HG03280 (cell line): ENCODE data around the gene CRKL.
"Not testable (repeated sequence)": the region's sequence is repeated elsewhere in the genome, so short reads cannot be mapped to it uniquely, and the experiment has no call there.

Experiments
- ATAC-seq: cut with Tn5 transposase; IDR thresholded peaks from one replicate; pipeline ENCODE4 v1.9.1; 2021; ENCODE audit warnings: mild to moderate bottlenecking, moderate library complexity; ENCODE audit not compliant: unreplicated experiment

Gene CRKL

GRCh38 chr22:20901093-20902033, 15.8 kb upstream of the CRKL start:
- not testable (repeated sequence) for ATAC-seq

GRCh38 chr22:20903093-20903492, 14.1 kb upstream of the CRKL start:
- ATAC-seq: no peak

- ATAC-seq: no peak
Measured at GRCh38 chr22:20904008-20904979, 12.9 kb upstream of the CRKL start.

GRCh38 chr22:20904980-20905355, 12.2 kb upstream of the CRKL start:
- ATAC-seq: no peak

- no peak for ATAC-seq
Measured at GRCh38 chr22:20905415-20906386, 11.5 kb upstream of the CRKL start.

DNA sequence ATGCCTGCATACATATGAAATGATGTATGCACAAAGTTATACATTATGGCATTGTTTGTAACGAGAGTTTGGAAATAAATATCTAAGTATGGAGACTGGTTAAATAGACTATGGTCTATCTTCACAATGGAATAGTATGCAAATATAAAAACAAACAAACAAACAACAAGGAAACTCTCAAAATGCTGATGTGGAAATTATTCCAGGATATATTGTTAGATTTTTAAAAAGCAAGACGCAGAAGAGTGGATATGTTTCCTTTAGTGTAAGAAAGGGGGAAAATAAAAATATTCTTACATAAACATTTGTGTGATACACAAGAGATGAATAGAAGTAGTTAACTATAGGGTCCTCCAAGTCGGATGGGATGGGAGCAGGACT, 10.8 kb upstream of the CRKL start:
- ATAC-seq: no peak

DNA sequence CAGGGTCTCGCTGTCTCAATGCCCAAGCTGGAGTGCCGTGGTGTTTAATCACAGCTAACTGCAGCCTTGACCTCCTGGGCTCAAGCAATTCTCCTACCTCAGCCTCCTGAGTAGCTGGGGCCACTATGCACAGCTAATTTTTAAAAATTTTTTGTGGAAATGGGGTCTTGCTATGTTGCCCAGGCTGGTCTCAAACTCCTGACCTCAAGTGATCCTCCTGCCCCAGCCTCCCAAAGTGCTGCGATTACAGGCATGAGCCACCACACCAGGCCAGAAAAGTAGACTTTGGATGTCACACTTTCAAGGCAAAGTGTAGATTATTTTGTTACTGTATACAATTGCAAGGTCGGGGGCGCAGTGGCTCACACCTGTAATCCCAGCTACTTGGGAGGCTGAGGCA, 8.5 kb upstream of the CRKL start:
- not testable (repeated sequence) for ATAC-seq

GRCh38 chr22:20909543-20910303, 7.5 kb upstream of the CRKL start:
- no peak for ATAC-seq

DNA sequence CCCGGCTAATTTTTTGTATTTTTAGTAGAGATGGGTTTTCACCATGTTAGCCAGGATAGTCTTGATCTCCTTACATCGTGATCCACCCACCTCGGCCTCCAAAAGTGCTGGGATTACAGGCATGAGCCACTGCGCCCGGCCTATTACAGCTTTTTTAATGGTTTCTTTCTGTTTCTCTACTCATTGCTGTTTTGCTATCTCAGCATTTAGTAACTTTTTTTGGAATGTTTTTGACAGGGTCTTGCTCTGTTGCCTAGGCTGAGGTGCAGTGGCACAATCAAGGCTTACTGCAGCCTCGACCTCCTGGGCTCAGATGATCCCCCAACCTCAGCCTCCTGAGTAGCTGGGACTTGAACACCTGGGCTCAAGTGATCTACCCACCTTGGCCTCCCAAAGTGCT, 4.7 kb upstream of the CRKL start:
- ATAC-seq: no peak

DNA sequence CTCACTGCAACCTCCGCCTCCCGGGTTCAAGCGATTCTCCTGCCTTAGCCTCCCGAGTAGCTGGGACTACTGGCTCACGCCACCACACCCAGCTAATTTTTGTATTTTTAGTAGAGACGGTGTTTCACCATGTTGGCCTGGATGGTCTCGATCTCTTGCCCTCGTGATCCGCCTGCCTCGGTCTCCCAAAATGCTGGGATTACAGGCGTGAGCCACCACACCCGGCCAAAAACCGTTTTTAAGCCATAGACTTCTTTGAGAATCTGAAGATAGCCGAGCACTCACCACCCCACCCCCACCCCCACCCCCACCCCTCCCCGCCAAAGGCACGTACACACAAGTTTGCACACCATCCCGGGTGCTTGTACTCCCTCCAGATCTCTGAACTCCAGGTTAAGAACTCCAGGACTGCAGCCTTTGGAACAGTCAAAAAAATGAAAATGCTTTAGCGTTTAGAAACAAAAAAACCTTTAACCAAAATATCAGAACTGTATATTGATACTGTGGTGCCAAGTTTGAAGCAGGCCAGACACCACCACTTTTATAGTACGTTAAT, 1.5 kb downstream of the CRKL start:
- ATAC-seq: no peak

DNA sequence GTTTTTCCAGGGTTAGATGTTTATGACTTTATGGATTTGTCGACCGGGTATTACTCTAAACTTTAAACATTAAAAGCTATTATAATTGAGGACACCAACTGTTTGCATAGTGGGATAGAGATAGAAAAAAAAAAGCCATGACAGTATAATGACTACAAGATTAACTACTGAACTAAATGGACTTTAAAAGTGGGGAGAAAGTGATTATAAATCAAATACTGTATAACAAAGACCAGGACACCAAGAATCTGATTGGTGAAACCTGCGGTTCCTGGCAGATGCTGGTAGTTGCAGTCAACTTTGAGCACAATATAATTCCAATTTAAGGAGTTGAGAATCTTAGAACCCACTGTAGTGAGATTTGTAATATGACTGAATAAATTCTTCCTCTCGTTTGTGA, 2.5 kb downstream of the CRKL start:
- no peak for ATAC-seq

DNA sequence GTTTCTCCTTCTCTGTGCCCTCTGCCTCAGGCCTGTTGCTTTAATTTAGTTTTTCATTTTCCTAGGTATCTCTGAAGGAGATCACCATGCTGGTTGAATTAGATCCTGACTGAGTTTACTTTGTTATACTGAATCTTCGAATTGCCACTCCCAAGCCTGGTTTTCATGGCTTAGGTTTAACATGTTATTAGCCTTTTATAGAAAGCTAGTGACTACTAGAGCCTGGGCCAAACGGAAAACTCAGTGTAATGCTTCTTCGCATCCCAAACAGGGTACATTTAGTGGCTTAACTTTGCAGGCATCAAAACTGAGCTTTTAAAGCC, 3.6 kb downstream of the CRKL start:
- ATAC-seq: no peak

- no peak for ATAC-seq
Measured at GRCh38 chr22:20922141-20922751, 5.0 kb downstream of the CRKL start.

- ATAC-seq: no peak
Measured at GRCh38 chr22:20926243-20926642, 9.0 kb downstream of the CRKL start.

DNA sequence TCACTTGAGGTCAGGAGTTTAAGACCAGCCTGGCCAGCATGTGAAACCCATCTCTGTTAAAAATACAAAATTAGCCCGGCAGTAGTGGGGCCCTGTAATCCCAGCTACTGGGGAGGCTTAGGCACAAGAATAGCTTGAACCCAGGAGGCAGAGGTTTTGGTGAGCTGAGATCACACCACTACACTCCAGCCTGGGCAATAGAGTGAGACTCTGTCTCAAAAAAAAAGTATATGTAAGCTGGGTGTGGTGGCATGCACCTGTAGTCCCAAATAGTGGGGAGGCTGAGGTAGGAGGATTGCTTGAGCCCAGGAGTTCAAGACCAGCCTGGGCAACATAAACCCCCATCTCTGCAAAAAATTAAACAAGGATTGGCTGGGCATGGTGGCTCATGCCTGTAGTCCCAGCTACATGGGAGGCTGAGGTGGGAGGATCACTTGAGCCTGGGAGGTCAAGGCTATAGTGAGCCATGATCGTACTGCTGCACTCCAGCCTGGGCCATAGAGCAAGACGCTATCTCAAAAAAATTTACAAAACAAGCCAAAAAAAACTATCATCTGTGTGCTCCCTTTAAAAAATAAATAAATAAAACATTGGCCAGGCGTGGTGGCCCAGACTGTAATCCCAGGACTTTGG, 10.8 kb downstream of the CRKL start:
- no peak for ATAC-seq

DNA sequence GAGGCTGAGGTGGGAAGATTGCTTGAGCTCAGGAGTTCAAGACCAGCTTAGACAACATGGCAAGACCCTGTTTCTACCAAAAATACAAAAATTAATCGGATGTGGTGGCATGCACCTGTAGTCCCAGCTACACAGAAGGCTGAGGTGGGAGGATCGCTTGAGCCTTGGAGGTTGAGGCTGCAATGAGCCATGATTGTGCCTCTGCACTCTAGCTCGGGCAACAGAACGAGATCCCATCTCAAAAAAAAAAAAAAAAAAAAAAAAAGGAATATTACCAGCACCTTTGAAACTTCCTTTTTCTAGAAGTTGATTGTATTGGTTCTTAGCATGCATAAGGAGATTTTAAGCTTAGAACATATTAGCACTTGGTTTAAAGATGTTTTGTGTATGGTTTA, 11.4 kb downstream of the CRKL start:
- ATAC-seq: no peak

DNA sequence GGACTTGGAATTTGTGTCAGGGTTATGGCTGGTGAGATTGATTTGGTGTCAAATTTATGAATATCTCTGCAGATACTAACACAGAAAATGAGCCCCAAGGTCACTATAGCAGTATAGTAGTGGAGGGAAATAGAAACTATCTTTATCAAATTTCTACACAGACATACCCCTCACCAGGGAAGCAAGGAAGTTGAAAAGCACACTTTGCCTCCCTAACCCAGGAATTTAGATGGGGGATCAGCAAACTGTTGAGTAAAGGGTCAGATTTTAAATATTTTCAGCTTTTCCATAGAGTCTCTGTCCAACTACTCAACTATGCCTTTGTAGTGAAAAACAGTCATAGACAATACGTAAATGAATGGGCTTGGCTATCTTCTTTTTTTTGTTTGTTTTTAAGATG, 12.8 kb downstream of the CRKL start:
- no peak for ATAC-seq

DNA sequence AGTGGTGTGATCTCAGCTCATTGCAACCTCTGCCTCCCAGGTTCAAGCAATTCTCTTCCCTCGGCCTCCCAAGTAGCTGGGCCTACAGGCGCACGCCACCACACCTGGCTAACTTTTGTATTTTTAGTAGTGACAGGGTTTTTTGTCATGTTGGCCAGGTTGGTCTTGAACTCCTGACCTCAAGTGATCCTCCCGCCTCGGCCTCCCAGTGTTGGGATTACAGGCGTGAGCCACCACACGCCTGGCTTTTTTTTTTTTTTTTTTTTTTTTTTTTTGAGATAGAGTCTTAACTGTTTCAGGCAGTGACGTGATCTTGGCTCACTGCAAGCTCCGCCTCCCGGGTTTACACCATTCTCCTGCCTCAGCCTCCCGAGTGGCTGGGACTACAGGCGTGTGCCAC, 13.2 kb downstream of the CRKL start:
- ATAC-seq: not testable (repeated sequence)

- no peak for ATAC-seq
Measured at GRCh38 chr22:20931126-20931654, 14.0 kb downstream of the CRKL start.
